T-helper 2 cell treated with Interferon-gamma antibody and Interleukin-4, amounts not matched to agents 100 ng/mL and 5 ng/mL, for 36 hours (primary cell): Measurements from ENCODE around the gene PRR30. TPM values are rescaled to one million over a fixed set of nuclear protein-coding genes. Genes with fewer than 3 reads are reported as not detected.

Experiments
- intact Hi-C: fragments of 100-400 bp; cut with micrococcal nuclease; formaldehyde crosslinking; loops from one replicate; pipeline ENCODE4 v1.15.1; 2023
- total RNA-seq: library from RNA; stranded (reverse); gene quantifications from 2 replicates; pipeline ENCODE4 v1.2.3, GENCODE V29; 2022

The PRR30 gene
- total RNA-seq, 1 donor from 2014 or later: not detected

DNA sequence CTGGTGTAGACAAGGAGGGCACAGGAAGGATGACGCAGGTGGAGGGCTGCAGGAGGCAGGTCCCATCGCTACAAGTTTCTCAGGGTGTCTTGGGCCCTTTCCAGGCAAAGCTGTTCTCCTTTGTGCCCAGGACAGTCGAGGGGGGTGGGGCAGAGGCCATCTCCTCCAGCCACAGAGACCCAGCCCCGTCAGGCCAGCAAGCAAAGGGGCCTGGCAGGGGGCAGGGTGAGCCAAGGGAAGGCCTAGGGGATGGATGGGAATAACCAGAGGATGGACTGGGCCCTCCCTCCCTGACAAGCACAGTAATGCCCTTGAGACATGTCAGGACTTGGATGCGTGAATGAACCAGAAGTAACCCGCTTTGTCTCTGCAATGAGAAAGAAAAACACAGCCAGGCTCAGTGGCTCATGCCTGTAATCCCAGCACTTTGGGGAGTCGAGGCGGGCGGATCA, 15.9 kb upstream of the PRR30 start:
- intact Hi-C loops: no loop called here

GRCh38 chr2:27154488-27154887, 15.3 kb upstream of the PRR30 start:
- intact Hi-C loops: no loop called here

DNA sequence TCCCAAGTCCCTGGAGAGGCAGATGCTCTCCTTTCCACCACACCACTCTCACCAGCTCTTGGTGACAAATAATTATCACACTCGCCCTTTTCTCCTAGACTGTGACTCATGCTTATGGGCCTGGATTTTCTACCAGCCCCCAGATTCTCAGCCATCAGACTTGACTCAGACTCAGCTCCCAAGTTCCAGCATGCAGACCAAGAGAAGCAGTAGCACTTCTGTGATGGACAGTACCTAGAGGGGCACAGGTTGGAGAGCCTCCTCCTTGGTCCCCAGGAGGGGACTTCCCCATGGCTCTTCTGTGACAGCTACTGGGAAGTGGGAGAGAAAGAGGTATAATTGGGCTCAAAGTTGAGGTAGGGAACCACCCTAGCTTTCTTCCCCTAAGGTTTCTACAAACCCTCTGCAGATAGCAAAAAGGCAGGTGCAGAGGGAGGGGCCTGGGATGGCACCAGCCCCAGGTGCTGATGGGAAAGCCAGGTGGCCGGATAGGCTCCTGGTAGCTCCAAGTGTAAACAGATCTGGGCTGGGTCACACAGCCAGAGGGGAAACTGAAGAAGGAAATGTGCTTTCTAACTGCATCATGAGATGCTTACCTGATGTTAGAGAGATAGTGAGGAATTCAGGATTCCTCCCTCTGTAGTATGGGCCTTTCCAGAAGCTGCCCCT, 13.7 kb upstream of the PRR30 start:
- intact Hi-C loops: no loop called here

DNA sequence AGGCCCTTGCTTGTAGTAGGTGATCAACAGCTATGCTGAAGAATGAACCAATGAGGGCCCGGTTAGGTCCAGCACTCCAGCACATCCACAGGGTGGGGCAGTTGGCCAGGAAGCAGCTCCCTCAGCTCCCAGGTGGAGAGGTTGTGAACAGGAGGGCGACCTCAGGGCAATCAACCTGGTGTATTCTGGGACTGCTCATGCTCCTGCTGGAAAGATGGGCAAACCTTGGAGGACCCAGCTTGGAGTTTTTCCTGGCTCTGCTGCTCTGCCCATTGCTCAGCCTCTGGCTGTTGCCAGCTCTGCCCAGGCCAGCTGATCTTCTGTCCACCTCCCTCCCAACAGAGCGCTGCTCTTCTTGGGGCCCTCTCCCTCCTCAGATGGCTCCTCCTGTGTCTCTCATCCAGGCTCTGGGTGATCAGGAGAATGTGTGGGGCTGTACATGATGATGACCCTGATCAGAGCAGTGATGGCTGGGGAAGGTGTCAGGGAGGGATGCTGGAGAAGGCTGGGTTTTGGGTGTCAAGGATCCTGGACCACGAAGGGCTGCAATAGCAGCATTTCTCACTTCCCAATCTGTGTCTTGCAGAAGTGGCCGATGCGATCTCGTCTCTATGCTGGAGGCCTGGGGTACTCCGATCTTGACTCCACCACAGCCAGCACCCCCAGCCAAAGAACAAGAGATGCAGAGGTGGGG, 13.0 kb upstream of the PRR30 start:
- intact Hi-C loops: no loop called here

DNA sequence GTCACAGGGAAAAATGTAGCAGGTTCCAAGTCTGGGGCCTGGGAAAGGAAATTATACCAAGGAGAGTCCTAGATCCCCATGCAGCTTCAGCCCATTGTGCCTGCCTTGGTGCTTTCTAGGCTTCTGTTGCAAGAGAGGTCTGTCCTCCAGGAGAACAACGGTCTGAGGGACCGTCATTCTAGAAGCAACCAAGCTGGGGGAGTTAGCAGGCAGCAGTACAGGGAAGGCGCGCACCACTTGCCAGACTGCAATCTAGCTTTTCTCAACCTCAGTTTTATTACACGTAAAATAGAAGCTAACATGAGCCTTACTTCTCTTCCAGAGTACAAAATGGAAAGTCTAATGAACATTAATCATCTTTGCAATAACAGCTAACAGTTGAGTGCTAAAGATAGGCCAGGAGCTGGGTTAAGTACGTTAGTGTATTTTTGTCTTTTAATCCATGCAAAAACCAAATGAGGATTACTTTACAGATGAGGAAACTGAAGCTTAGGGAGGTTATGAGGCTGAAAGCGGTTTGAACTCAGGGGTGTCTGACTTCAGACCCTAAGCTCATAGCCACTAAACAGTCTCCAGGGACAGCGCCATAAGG, 11.5 kb upstream of the PRR30 start:
- intact Hi-C loops: no loop called here

GRCh38 chr2:27149570-27150405, 10.6 kb upstream of the PRR30 start:
- intact Hi-C loops: no loop called here

DNA sequence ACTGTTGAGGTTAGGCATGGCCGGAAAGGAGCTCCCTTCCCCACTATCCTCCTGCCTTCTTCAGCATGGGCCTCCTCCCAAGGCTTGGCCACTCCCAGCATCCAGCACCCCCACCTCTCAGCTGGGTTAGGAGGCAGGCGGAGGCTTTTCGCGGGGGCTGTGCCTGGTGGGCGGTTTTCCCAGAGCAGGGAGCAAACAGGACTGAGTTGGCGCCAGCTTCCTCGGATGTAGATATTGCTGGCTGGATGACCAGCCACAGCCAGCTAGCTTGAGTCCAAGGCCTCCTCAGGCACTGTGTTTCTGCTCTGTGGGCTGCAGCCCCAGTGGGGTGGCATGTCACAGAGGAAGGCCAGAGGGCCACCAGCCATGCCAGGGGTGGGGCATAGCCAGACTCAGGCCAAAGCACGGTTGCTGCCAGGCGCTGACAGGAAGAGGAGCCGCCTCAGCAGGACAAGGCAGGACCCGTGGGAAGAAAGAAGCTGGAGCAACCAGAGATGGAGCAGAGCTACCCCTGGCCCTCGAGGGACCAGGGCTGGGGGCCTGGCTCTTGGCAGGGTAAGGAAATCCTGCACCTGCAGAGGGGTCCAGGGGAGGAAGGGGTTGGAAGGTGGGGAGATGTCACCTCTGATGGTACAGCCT, 9.7 kb upstream of the PRR30 start, which contains the start of gene TCF23:
TCF23 (plus strand) TSS at position 204 of the 639 bp plus-strand sequence; CDS start at position 334, 130 bp downstream.
- intact Hi-C loops: no loop called here

DNA sequence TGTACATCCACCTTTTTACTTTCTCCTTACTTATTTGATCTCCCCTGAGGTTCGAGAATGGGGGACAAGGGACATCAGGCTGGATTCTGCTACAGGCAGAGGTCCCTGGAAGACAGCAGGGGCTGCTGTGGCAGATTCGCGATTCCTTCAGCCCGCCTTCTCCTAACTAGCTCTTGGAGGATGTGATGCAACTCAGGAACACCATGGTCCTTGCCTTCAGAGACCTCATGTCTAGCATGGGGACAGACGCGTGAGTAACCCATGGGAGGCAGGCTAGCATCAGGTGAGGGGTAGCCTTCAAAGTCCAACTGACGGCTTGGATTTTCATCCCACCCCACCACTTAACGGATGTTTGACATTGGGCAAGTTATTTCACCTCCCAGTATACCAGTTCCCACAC, 8.7 kb upstream of the PRR30 start:
- intact Hi-C loops: no loop called here

- intact Hi-C loops: no loop called here
These were observed 6.5 kb upstream of the PRR30 start for GRCh38 chr2:27145682-27146081.

DNA sequence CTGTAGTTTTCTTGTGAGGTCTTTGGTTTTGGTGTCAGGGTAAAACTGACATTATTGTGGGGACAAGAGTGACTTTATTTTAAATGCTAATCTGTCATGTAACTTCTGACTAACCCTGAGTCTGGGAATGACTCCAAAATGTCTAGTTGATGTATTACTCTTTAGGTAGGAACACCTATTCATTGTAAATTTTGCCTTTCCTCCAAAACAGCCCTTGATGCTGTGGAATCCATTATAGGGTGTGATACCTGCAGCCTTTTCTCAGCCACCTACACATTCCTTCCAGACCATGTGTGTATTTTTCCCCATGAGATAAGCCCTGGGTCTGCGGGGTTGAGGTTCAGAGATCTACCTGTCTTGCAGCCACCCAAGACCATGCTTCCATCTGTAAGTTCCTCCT, 4.1 kb upstream of the PRR30 start:
- intact Hi-C loops: no loop called here

GRCh38 chr2:27138111-27138510, 1.1 kb downstream of the PRR30 start:
- intact Hi-C loops: no loop called here

- intact Hi-C loops: no loop called here
These were observed 1.8 kb downstream of the PRR30 start for GRCh38 chr2:27137322-27137935.

DNA sequence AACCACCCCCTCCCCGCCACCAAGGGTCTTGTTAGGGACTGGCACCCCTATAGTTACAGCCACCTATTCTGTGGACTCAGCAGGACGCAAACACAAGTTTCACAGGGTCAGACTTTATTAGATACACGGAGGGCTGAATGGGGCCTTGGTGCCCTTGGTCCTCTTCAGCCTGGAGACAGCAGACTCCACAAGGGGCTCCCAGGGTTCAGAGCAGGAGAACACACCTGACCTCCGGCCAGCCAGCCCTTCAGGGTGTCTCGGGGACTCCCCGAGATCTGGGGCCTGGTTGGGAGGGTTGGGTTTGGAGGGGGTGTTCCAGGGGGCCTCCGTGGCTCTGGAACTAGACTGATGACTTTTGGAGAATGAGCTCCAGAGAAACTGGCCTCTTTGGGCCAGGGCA, 2.5 kb downstream of the PRR30 start:
- intact Hi-C loops: no loop called here

DNA sequence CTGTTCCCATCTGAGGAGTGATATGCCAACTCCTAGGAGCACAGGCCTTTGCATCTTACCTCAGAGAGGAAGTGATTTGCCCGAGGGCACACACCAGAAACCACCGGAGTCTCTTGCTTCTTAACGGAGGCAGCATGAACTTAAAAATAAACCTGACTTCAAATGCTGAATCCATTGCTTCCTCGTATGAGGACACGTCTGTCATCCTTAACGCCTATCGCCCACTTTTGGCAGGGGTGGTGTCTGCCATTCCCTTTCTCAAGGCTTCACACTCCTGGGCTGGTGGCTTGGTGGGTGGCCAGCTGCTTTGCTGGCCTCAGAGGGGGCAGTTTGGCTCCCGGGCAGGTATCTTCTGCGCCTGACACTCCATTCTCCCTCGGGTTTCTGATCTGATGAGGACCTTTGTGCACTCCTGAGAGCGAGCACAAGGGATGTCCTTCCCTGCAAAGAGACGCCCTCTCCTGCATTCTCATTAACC, 3.7 kb downstream of the PRR30 start:
- intact Hi-C loops: loop anchor here (2.0 kb wide), 1 partner anchor 55 kb away; no protein-coding TSS in a partner anchor

GRCh38 chr2:27134781-27135477, 4.3 kb downstream of the PRR30 start:
- intact Hi-C loops: loop anchor here (1.0 to 2.0 kb wide), 5 partner anchors 12 to 274 kb away; partner anchors contain the start of genes ABHD1, AGBL5, ATRAID and PPM1G

DNA sequence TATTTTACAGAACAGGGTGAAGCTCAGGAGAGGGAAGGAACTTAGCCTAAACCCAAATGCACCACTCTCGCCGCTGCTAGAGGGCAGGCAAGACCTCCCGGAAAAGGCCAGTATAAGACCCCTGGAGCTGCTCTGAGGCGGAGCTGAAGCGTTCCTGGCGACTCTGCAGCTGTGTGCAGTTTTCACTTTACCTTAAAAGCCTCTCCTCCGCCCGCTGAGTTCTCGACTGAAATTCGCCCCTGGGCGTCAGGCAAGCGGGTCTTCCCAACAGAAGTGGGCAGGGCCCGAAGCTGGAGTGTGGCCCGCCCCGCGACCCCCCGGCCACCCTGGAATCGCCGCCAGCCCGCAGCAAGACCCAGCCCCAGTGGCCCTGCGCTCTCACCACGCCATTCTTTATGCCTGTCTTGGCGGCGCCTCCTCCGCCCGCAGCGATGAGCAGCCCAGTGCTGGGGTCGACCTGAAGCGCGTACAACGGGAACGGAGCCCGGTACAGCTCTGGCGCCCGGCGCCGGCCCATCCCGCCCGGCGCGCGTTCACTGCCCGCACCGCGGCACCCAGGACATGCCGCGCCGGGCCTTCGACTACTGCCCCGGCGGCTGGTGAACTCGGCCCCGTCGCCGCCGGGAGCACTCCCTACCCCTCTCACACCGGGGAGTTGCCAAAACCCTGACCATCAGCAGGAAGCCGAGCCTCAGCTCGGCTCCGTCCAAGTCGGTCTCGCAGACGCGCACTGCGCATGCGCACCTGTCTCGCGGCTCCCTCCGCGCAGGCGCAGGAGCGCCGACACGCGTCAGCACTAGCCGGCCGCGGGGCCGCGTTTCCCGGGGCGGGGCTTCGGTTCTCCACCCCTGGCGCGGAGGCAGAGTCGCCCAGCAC, 5.1 kb downstream of the PRR30 start, which contains the start of gene PREB:
PREB (minus strand) TSS at position 732 of the 876 bp plus-strand sequence; CDS start at position 517, 215 bp downstream.
- intact Hi-C loops: loop anchor here (1.0 to 2.0 kb wide), 5 partner anchors 11 to 275 kb away; partner anchors contain the start of genes ABHD1, AGBL5, ATRAID and PPM1G

DNA sequence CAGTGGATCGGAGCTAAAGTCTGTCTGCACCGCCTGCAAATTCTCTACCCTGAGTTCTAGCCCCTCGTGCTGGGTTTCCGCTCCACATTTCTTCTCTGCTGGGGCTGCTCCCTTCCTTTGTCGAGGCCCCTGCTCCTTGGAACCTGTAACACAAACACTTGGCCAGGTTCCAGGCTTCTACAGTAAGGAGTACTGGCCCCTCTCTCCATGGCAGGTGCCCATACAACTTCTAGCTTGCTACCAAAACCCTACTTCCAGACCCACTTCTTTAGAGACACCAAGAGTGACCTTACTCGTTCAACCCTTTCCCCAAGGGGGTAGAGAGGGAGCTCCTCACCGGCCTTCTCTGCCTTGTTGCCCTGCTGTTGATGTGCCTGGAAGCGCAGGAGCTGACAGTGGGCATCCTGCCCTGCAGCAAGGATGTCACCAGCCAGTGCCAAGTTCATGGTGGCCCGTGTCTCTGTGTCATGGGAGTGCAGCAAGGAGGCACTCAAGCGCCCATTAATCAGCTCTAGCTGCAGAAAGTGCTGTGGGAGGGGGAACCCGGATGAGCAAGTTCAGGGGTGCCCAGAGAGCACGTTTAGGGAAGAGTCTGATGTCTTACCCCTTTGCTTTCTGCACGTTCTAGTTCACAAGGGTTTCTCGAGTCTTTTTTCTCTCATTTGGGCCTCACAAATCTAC, 5.9 kb downstream of the PRR30 start:
- intact Hi-C loops: no loop called here

GRCh38 chr2:27131429-27131828, 7.8 kb downstream of the PRR30 start:
- intact Hi-C loops: no loop called here
